Measurements from ENCODE around the gene DHX16.

DHX16 gene

GRCh38 chr6:30611856-30612194, 61.0 kb downstream of the DHX16 start:
- no peak overlapping the region for H3K9ac ChIP-seq (ENCODE audit: low read depth, low read length)
- peaks cover 28% of the 10 kb centered on the region for H4K20me1 ChIP-seq (ENCODE audit: insufficient read depth, low read length)
- H3K36me3 ChIP-seq (ENCODE audit: insufficient read depth, low read length), result peaks cover 77% of the 10 kb centered on the region
- H3K4me2 ChIP-seq (ENCODE audit: insufficient read depth, low read length), result no peak overlapping the region
- no peak for DNase-seq
- H3K4me3 ChIP-seq (ENCODE audit: low read depth in 1 of 2, low read length in 2 of 2), result no peak overlapping the region
- no peak overlapping the region for H3K27ac ChIP-seq (ENCODE audit: low read length)
- no peaks in the 10 kb centered on the region for H3K27me3 ChIP-seq (ENCODE audit: insufficient read depth, low read length, poor library complexity)
- TF ChIP-seq EZH2 (IDR thresholded peaks at IDR 0.05; ENCODE audit: borderline replicate concordance, low read depth, low read length, severe bottlenecking) (no peak), CTCF (IDR thresholded peaks at IDR 0.05; ENCODE audit: borderline replicate concordance, extremely low read depth, low read length, poor library complexity, severe bottlenecking) (no peak)
- H3K4me1 ChIP-seq (ENCODE audit: insufficient read depth, low read length), result peaks cover 22% of the 10 kb centered on the region
- no peak for ATAC-seq (ENCODE audit: insufficient read depth, low read depth)
- H3K9me3 ChIP-seq (ENCODE audit: insufficient read depth, low read length, severe bottlenecking), result no peaks in the 10 kb centered on the region
- no peak overlapping the region for H2AFZ ChIP-seq (ENCODE audit: low read depth, low read length)
- H3K79me2 ChIP-seq (ENCODE audit: insufficient read depth, low read length), result peaks cover 75% of the 10 kb centered on the region

- Histone ChIP-seq H4K20me1 (ENCODE audit: insufficient read depth, low read length) (peaks cover 28% of the 10 kb centered on the region), H3K36me3 (ENCODE audit: insufficient read depth, low read length) (peaks cover 77% of the 10 kb centered on the region), H3K4me3 (ENCODE audit: low read depth in 1 of 2, low read length in 2 of 2) (no peak overlapping the region), H3K9ac (ENCODE audit: low read depth, low read length) (no peak overlapping the region), H3K4me2 (ENCODE audit: insufficient read depth, low read length) (no peak overlapping the region), H3K27me3 (ENCODE audit: insufficient read depth, low read length, poor library complexity) (no peaks in the 10 kb centered on the region), H3K9me3 (ENCODE audit: insufficient read depth, low read length, severe bottlenecking) (no peaks in the 10 kb centered on the region), H3K27ac (ENCODE audit: low read length) (no peak overlapping the region), H3K79me2 (ENCODE audit: insufficient read depth, low read length) (peaks cover 73% of the 10 kb centered on the region), H3K4me1 (ENCODE audit: insufficient read depth, low read length) (peaks cover 22% of the 10 kb centered on the region), H2AFZ (ENCODE audit: low read depth, low read length) (no peak overlapping the region)
- TF ChIP-seq EZH2 (IDR thresholded peaks at IDR 0.05; ENCODE audit: borderline replicate concordance, low read depth, low read length, severe bottlenecking), result no peak
- no peak for TF ChIP-seq CTCF (IDR thresholded peaks at IDR 0.05; ENCODE audit: borderline replicate concordance, extremely low read depth, low read length, poor library complexity, severe bottlenecking)
- ATAC-seq (ENCODE audit: insufficient read depth, low read depth) (no peak), DNase-seq (no peak)
These were observed 61.5 kb downstream of the DHX16 start for GRCh38 chr6:30611150-30611855.

- no peak overlapping the region for H3K27ac ChIP-seq (ENCODE audit: low read length)
- peaks cover 62% of the 10 kb centered on the region for H3K79me2 ChIP-seq (ENCODE audit: insufficient read depth, low read length)
- DNase-seq, result no peak
- peaks cover 80% of the 10 kb centered on the region for H3K36me3 ChIP-seq (ENCODE audit: insufficient read depth, low read length)
- H2AFZ ChIP-seq (ENCODE audit: low read depth, low read length), result no peak overlapping the region
- TF ChIP-seq CTCF (IDR thresholded peaks at IDR 0.05; ENCODE audit: borderline replicate concordance, extremely low read depth, low read length, poor library complexity, severe bottlenecking) (no peak), EZH2 (IDR thresholded peaks at IDR 0.05; ENCODE audit: borderline replicate concordance, low read depth, low read length, severe bottlenecking) (no peak)
- H3K27me3 ChIP-seq (ENCODE audit: insufficient read depth, low read length, poor library complexity), result no peaks in the 10 kb centered on the region
- H3K4me3 ChIP-seq (ENCODE audit: low read depth in 1 of 2, low read length in 2 of 2), result no peak overlapping the region
- no peaks in the 10 kb centered on the region for H3K9me3 ChIP-seq (ENCODE audit: insufficient read depth, low read length, severe bottlenecking)
- no peak overlapping the region for H3K4me2 ChIP-seq (ENCODE audit: insufficient read depth, low read length)
- ATAC-seq (ENCODE audit: insufficient read depth, low read depth), result no peak
- H3K9ac ChIP-seq (ENCODE audit: low read depth, low read length), result no peak overlapping the region
- H4K20me1 ChIP-seq (ENCODE audit: insufficient read depth, low read length), result peaks cover 28% of the 10 kb centered on the region; the same call in 1 of the 2 replicates
- peaks cover 22% of the 10 kb centered on the region for H3K4me1 ChIP-seq (ENCODE audit: insufficient read depth, low read length)
These were observed 62.7 kb downstream of the DHX16 start for GRCh38 chr6:30610065-30610464.

All from DND-41 (cell line).